ENCODE measurements around the gene TAOK3.

The TAOK3 gene

GRCh38 chr12:118120579-118121363, 251.9 kb downstream of the TAOK3 start:
- DNase-seq (ENCODE audit: low read depth): no peak
- no peak overlapping the region for H3K4me3 ChIP-seq (ENCODE audit: low read length)
- TF ChIP-seq CTCF (conservative IDR thresholded peaks at IDR 0.05; ENCODE audit: low read depth, low read length): peak; percentile 65

GRCh38 chr12:118119449-118119879, 253.2 kb downstream of the TAOK3 start:
- no peak for TF ChIP-seq CTCF (conservative IDR thresholded peaks at IDR 0.05; ENCODE audit: low read depth, low read length)
- no peak overlapping the region for H3K4me3 ChIP-seq (ENCODE audit: low read length)
- no peak for DNase-seq (ENCODE audit: low read depth)

GRCh38 chr12:118109088-118109487, 263.6 kb downstream of the TAOK3 start:
- no peak overlapping the region for H3K4me3 ChIP-seq (ENCODE audit: low read length)
- no peak for TF ChIP-seq CTCF (conservative IDR thresholded peaks at IDR 0.05; ENCODE audit: low read depth, low read length)
- no peak for DNase-seq (ENCODE audit: low read depth)

GRCh38 chr12:118107694-118108093, 265.0 kb downstream of the TAOK3 start:
- no peak overlapping the region for H3K4me3 ChIP-seq (ENCODE audit: low read length)
- no peak for DNase-seq (ENCODE audit: low read depth)
- TF ChIP-seq CTCF (conservative IDR thresholded peaks at IDR 0.05; ENCODE audit: low read depth, low read length): no peak

- no peak overlapping the region for H3K4me3 ChIP-seq (ENCODE audit: low read length)
- no peak for DNase-seq (ENCODE audit: low read depth)
- no peak for TF ChIP-seq CTCF (conservative IDR thresholded peaks at IDR 0.05; ENCODE audit: low read depth, low read length)
Observed at GRCh38 chr12:118107011-118107410, 265.7 kb downstream of the TAOK3 start.

- DNase-seq (ENCODE audit: low read depth): no peak
- H3K4me3 ChIP-seq (ENCODE audit: low read length): peak within 1 kb of the TSS; percentile 72
- TF ChIP-seq CTCF (conservative IDR thresholded peaks at IDR 0.05; ENCODE audit: low read depth, low read length): no peak
Observed at GRCh38 chr12:118103601-118104382, 268.9 kb downstream of the TAOK3 start, which contains the start of gene VSIG10. VSIG10 (minus strand) TSS chr12:118104011; CDS start chr12:118103671, 340 bp downstream.

All from retinal pigment epithelial cell (primary cell).